Neural cell (in vitro differentiated cells): ENCODE data around the gene MOV10L1. TPM values are rescaled to one million over a fixed set of nuclear protein-coding genes. Genes with fewer than 3 reads are reported as not detected.

ENCODE experiments used
- H2AFZ ChIP-seq: fragments of 200-600, 300-800 bp; sonication (generic), shearing (Covaris generic); 2 replicates; pipeline ENCODE4 v1.6.0; 2014; ENCODE audit warnings: low read depth, mild to moderate bottlenecking, antibody characterized with exemption, low read length, moderate library complexity
- H3F3A ChIP-seq: fragments of 200-600 bp; shearing (Covaris generic); 2 replicates; pipeline ENCODE4 v1.6.1; 2016; ENCODE audit warnings: mild to moderate bottlenecking, moderate library complexity, mixed read lengths, antibody characterized with exemption, low read length; ENCODE audit not compliant: insufficient read depth, poor library complexity, severe bottlenecking
- H3K27ac ChIP-seq: fragments of 200-600, 300-800 bp; sonication (generic), shearing (Covaris generic); 2 replicates; pipeline ENCODE4 v1.5.1; 2014; ENCODE audit warnings: mild to moderate bottlenecking, low read length, moderate library complexity
- H3K27me3 ChIP-seq: fragments of 300-800, 200-600 bp; sonication (generic), shearing (Covaris generic); 2 replicates; pipeline ENCODE4 v1.6.0; 2014; ENCODE audit warnings: mild to moderate bottlenecking, low read depth, low read length, moderate library complexity; ENCODE audit not compliant: insufficient read depth
- H3K36me3 ChIP-seq: fragments of 300-800, 200-600 bp; sonication (generic), shearing (Covaris generic); 2 replicates; pipeline ENCODE4 v1.5.1; 2014; ENCODE audit warnings: mild to moderate bottlenecking, antibody characterized with exemption, low read length, moderate library complexity; ENCODE audit not compliant: insufficient read depth
- H3K4me2 ChIP-seq: fragments of 300-800, 200-600 bp; sonication (generic), shearing (Covaris generic); 2 replicates; pipeline ENCODE4 v1.6.0; 2014; ENCODE audit warnings: mild to moderate bottlenecking, low read length
- H3K4me3 ChIP-seq: fragments of 300-800, 200-600 bp; sonication (generic), shearing (Covaris generic); 2 replicates; pipeline ENCODE4 v1.5.1; 2014; ENCODE audit warnings: mild to moderate bottlenecking, low read length, moderate library complexity
- H3K79me2 ChIP-seq: fragments of 200-600 bp; shearing (Covaris generic); replicated peaks from 2 replicates; pipeline ENCODE4 v1.6.0; 2014; ENCODE audit warnings: mild to moderate bottlenecking, low read length, moderate library complexity; ENCODE audit not compliant: insufficient read depth
- H3K9ac ChIP-seq: fragments of 300-800, 200-600 bp; sonication (generic), shearing (Covaris generic); 2 replicates; pipeline ENCODE4 v1.6.1; 2016; ENCODE audit warnings: mild to moderate bottlenecking, low read length, mixed read lengths
- H3K9me2 ChIP-seq: fragments of 200-600 bp; shearing (Covaris generic); 2 replicates; pipeline ENCODE4 v1.6.1; 2016; ENCODE audit warnings: mild to moderate bottlenecking, low read length, mixed read lengths; ENCODE audit not compliant: insufficient read depth
- H3K9me3 ChIP-seq: fragments of 200-600, 300-800 bp; sonication (generic), shearing (Covaris generic); 2 replicates; pipeline ENCODE4 v1.6.1; 2016; ENCODE audit warnings: mild to moderate bottlenecking, mixed run types, low read length, moderate library complexity, mixed read lengths
- H4K20me1 ChIP-seq: fragments of 200-600 bp; shearing (Covaris generic); 2 replicates; pipeline ENCODE4 v1.6.1; 2016; ENCODE audit warnings: mild to moderate bottlenecking, mixed run types; ENCODE audit not compliant: insufficient read depth
- CTCF ChIP-seq: fragments of 450-650 bp; IDR thresholded peaks from 2 replicates; pipeline ENCODE4 v1.5.1; 2014; ENCODE audit warnings: antibody characterized with exemption, mild to moderate bottlenecking, moderate library complexity; ENCODE audit not compliant: poor library complexity, severe bottlenecking
- EP300 ChIP-seq: fragments of 450-650 bp; conservative IDR thresholded peaks from 2 replicates; pipeline ENCODE4 v1.6.1; 2014; ENCODE audit warnings: antibody characterized with exemption, mild to moderate bottlenecking, moderate library complexity; ENCODE audit not compliant: poor library complexity, severe bottlenecking
- EZH2 ChIP-seq: fragments of 200-600, 300-800 bp; shearing (Covaris generic), sonication (generic); IDR thresholded peaks from 2 replicates; pipeline ENCODE4 v1.6.1; 2014; ENCODE audit warnings: antibody characterized with exemption, low read length, borderline replicate concordance, mild to moderate bottlenecking; ENCODE audit not compliant: insufficient read depth, poor library complexity, severe bottlenecking
- MXI1 ChIP-seq: fragments of 450-650 bp; conservative IDR thresholded peaks from 2 replicates; pipeline ENCODE4 v1.6.1; 2014; ENCODE audit warnings: antibody characterized with exemption, mild to moderate bottlenecking; ENCODE audit not compliant: poor library complexity, severe bottlenecking
- POLR2AphosphoS5 ChIP-seq: IDR thresholded peaks from 2 replicates; pipeline ENCODE4 v1.6.1; 2012
- RAD21 ChIP-seq: fragments of 450-650 bp; conservative IDR thresholded peaks from 2 replicates; pipeline ENCODE4 v1.6.1; 2014; ENCODE audit warnings: antibody characterized with exemption, mild to moderate bottlenecking, moderate library complexity
- REST ChIP-seq: IDR thresholded peaks from 2 replicates; pipeline ENCODE4 v1.6.1; 2012; ENCODE audit warnings: borderline replicate concordance
- SMC3 ChIP-seq: fragments of 450-650 bp; conservative IDR thresholded peaks from 2 replicates; pipeline ENCODE4 v1.6.1; 2014; ENCODE audit warnings: antibody characterized with exemption, mild to moderate bottlenecking, moderate library complexity; ENCODE audit not compliant: poor library complexity
- TAF1 ChIP-seq: IDR thresholded peaks from 2 replicates; pipeline ENCODE4 v1.6.1; 2012; ENCODE audit warnings: low read depth
- polyA plus RNA-seq: library from polyadenylated mRNA; depleted of rRNA; stranded (reverse); fragments of >200 nt; gene quantifications from 2 replicates; pipeline ENCODE4 v1.2.3, GENCODE V29; 2014

The MOV10L1 gene
- polyA plus RNA-seq, 1 donor from 2014 or later, result not detected

GRCh38 chr22:50175191-50175461, 85.3 kb downstream of the MOV10L1 start:
- H3K36me3 ChIP-seq, result no peaks in the 10 kb centered on the region
- no peaks in the 10 kb centered on the region for H4K20me1 ChIP-seq
- H3F3A ChIP-seq, result no peaks in the 10 kb centered on the region
- no peaks in the 10 kb centered on the region for H3K9me2 ChIP-seq
- no peak overlapping the region for H3K9ac ChIP-seq
- H3K79me2 ChIP-seq, result no peaks in the 10 kb centered on the region
- no peak overlapping the region for H3K27ac ChIP-seq
- H3K4me3 ChIP-seq, result no peak overlapping the region
- no peak overlapping the region for H3K4me2 ChIP-seq
- H3K27me3 ChIP-seq, result no peaks in the 10 kb centered on the region
- no peaks in the 10 kb centered on the region for H3K9me3 ChIP-seq
- no peak for TF ChIP-seq EP300
- TF ChIP-seq RAD21, result no peak
- H2AFZ ChIP-seq, result no peak overlapping the region

GRCh38 chr22:50175921-50176849, 86.4 kb downstream of the MOV10L1 start:
- Histone ChIP-seq H3K27me3 (no peaks in the 10 kb centered on the region), H3K9me3 (no peaks in the 10 kb centered on the region), H3K36me3 (no peaks in the 10 kb centered on the region), H3K9me2 (no peaks in the 10 kb centered on the region), H3F3A (no peaks in the 10 kb centered on the region), H2AFZ (no peak overlapping the region), H3K4me3 (no peak overlapping the region), H3K27ac (no peak overlapping the region), H3K79me2 (no peaks in the 10 kb centered on the region), H3K9ac (no peak overlapping the region), H3K4me2 (no peak overlapping the region), H4K20me1 (no peaks in the 10 kb centered on the region)
- no peak for TF ChIP-seq EZH2
- no peak for TF ChIP-seq CTCF
- TF ChIP-seq EP300, result no peak
- TF ChIP-seq MXI1, result no peak
- TF ChIP-seq SMC3, result no peak
- no peak for TF ChIP-seq RAD21
- TF ChIP-seq TAF1, result no peak
- TF ChIP-seq POLR2AphosphoS5, result no peak
- no peak for TF ChIP-seq REST
